T-helper 1 cell treated with Interleukin-12 subunit alpha and Interleukin-12 subunit beta and Interleukin-4 antibody, amounts not matched to agents 30 ng/mL and 1 ng/mL, for 36 hours (primary cell): ENCODE results near the gene LCE1B. TPM values are rescaled to one million over a fixed set of nuclear protein-coding genes. Genes with fewer than 3 reads are reported as not detected.

Experiments used
- intact Hi-C: fragments of 100-400 bp; cut with micrococcal nuclease; formaldehyde crosslinking; loops from one replicate; pipeline ENCODE4 v1.15.1; 2024
- total RNA-seq: library from RNA; stranded (reverse); gene quantifications from 2 replicates; pipeline ENCODE4 v1.2.3, GENCODE V29; 2022

The LCE1B gene, protein sequence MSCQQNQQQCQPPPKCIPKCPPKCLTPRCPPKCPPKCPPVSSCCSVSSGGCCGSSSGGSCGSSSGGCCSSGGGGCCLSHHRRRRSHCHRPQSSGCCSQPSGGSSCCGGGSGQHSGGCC
- not detected in 2 replicates for total RNA-seq

GRCh38 chr1:152811671-152812070, at the start of gene LCE1B:
LCE1B (plus strand) TSS chr1:152811971; CDS start chr1:152812447, 476 bp downstream.
- intact Hi-C loops = no loop called here

DNA sequence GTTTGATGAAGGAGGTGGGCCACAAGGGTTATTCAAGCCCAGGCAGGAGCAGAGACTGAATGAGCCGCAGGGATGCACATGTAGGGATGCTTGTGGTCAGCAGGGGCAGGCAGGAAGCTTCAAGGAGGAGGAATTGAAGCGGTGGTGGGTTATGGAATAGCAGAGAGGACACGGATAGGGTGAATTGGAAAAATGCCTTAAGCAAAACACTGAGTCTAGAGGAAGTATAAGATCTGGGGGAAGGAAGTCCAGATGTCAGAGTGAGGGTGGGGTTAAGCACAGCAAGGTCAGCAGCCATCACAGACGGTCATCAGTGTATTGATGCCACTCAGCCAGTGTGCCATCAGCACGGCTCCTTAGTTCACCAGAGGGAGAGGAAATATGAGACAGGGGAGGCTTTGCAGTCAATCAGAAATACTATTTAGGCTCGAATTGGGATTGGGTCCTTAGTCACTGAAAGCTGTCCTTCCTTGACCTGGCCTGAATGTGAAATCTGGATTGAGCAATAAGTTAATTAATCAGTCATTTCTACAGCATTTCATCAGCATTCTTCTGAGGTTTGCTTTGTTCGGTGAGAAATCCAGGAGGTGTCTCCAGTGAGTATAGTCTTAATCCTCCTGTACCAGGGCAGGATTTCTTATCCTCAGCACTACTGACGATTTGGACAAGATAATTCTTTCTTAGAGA, 42.8 kb upstream of the LCE1B start:
- intact Hi-C loops = no loop called here

DNA sequence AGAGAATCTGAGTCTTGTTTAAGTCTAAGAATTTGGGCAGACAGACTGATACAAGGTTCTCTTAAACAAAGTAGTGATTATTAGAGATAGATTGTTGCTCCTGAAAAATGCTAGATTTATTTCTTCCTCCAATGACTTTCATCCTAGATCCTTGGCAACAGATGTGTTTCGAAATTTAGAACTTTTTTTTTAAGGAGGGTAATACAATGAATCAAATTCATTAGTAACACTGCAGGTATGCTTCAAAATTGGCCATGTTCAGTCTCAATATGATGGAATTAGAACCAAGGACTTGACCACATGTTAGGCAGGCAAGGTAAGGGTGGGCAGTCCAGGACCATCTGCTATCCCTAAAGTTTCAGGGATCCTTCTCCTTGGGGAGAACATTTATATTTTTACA, 41.4 kb upstream of the LCE1B start:
- intact Hi-C loops = no loop called here

- intact Hi-C loops = no loop called here
These were observed 36.9 kb upstream of the LCE1B start, which contains the start of gene LCE1F for GRCh38 chr1:152774875-152775274. LCE1F (plus strand) TSS chr1:152775140; CDS start chr1:152776372, 1,232 bp downstream.

- intact Hi-C loops = no loop called here
These were observed 35.4 kb upstream of the LCE1B start for GRCh38 chr1:152776361-152776760.

DNA sequence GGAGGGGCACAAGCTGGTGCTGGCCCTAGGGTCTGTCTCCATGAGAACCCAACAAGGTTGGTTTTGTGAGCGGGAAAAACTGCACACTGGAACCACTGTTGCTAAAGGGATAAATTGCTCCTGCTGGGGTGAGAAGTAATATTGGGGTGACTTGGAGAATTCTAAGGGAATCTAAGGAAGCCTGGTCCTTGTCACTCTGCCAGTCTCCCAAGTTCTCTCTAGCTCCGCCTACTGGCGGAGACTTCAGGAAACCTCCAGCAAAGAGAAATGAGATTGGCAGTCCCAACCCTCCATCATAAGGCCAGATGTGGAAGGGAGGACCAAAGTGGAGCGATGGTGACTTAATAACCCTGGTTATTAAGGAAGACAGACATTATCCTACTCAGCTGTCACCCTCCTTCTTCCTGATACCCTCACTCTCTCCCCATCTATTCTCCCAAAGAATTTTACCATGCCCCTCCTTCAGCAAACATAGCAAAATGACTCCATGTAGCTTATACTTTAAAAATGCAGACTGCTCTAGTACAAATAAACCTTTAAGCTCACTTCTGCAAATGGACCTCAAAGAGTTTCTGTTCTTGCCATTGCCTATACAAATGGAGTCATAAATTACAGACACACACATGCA, 34.1 kb upstream of the LCE1B start:
- intact Hi-C loops = no loop called here

DNA sequence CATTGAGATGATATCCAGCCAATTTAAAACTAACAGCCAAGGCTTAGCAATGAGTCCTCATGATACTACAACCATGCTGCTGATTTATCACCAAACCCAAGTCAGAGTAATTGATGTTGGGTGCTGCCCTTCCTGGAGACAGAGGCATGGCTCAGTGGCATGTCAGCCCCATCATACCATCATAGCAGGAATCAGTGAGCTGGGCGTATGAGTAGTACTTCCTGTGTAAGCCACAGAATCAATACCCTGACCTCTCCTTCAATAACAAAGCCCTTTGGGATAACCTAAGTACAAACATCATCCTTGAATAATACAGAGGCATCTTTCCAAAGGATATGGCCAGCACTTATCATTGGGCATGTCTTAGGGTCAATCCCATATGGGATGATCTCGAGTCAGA, 28.7 kb upstream of the LCE1B start:
- intact Hi-C loops = no loop called here

GRCh38 chr1:152786077-152786476, 25.7 kb upstream of the LCE1B start, which contains the start of gene LCE1E:
LCE1E (plus strand) TSS chr1:152786257; CDS start chr1:152787300, 1,043 bp downstream.
- intact Hi-C loops = no loop called here

DNA sequence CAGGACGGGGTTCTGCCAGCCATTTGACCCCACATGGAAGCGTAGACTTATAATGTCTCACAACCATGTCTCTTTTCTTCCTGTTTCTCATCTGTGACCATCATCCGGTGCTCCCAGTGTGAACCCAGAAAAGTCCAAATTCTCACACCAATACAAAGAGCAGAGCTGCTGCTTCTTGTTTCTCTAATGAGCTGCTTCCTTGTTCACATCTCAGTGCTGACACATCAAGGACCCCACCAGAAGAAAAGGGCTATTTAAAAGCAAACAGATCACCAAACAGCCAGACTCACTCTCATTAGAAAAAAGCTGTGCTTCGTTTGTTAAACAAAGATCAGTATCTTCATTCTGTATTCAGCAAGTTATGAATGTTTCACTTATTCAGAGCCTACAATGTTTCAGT, 16.1 kb upstream of the LCE1B start:
- intact Hi-C loops = no loop called here

- intact Hi-C loops = no loop called here
These were observed 15.3 kb upstream of the LCE1B start, which contains the start of gene LCE1D for GRCh38 chr1:152796421-152796820. LCE1D (plus strand) TSS chr1:152796721; CDS start chr1:152797795, 1,074 bp downstream.

- intact Hi-C loops = no loop called here
These were observed 10.4 kb upstream of the LCE1B start for GRCh38 chr1:152801333-152801732.

GRCh38 chr1:152806576-152806975, 5.2 kb upstream of the LCE1B start, which contains the start of gene LCE1C:
LCE1C (minus strand) TSS chr1:152806651; CDS start chr1:152805478, 1,173 bp downstream.
- intact Hi-C loops = no loop called here

DNA sequence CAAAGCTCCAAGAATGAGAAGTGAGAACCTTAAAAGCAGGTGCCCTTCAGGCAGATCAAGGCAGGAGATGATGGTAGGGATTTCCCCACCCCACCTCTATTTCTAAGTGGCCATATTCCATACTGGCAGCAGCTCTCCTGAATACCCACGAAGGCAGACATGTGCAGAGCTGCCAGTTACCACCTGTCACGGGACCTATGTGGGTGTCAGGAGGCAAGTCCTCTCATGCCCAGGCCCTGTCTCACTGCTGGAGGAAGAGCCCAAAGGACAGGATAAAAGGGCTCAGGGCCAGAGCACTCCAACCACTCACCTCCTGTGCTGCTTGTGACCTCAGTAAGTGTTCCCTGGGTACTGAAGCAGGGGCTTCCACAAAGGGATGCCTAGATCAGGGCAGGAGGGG, 721 bp upstream of the LCE1B start:
- intact Hi-C loops = no loop called here

- intact Hi-C loops = no loop called here
These were observed 5.5 kb downstream of the LCE1B start for GRCh38 chr1:152817309-152817708.

DNA sequence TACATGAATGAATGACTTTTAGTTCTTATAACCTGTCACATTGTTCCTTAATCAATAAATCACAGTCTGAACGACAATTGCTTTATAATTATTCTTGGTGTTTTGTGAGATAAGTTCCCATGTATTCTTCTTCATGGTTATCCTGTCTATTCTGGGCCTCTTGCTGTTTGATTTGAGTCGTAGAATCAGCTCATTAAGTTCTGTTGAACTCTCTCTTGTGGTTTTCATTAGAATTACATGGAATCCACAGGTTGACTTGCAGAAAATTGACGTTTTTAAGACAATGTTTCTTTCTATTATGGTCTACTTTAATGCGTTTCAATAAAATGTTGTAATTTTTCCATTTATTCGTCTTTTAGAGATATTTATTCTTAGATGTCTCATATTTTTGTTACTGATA, 11.5 kb downstream of the LCE1B start:
- intact Hi-C loops = no loop called here

GRCh38 chr1:152824964-152825363, 13.2 kb downstream of the LCE1B start:
- intact Hi-C loops = no loop called here

DNA sequence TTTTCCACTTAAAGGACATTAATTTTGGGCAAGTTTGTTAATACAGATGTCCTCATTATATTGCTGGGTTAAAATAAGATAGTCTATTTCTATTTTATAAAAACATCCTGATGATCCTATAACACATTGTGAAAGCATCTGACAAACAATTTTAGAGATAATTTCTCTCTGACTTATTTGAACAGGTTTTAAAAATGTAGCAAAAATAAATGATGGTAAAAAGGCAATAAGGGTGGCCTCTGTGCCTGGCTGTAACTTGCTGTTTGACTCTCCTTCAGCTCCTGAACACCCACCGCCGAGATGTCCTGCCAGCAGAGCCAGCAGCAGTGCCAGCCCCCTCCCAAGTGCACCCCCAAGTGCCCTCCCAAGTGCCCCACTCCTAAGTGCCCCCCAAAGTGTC, 15.4 kb downstream of the LCE1B start, which contains the start of gene LCE1A:
Gene LCE1A, plus strand, starts transcription at position 301 of the 400 bp plus-strand sequence. Its CDS starts 0 bp downstream, at position 301.
- intact Hi-C loops = no loop called here

DNA sequence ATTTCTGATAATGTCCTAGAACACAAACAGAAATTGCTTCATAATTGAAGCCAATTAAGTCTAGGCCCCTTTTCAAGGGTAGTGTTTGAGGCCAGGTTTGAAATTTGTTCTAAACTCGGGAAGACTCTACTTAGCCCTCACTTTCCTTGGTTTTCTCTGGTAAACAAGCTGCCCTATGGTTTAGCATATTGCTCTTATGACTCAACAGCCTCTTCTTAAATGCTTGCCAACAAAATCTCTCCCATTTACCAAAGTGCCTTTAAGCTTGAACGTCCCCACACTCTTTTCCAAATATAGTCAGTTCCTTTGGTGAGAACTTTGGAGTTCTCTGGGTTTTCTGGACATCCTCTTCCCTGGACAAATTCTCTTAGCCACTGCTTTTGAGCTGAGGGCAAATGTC, 25.1 kb downstream of the LCE1B start:
- intact Hi-C loops = no loop called here

- intact Hi-C loops = no loop called here
These were observed 30.8 kb downstream of the LCE1B start, which contains the start of gene LCE6A for GRCh38 chr1:152842556-152842955. LCE6A (plus strand) TSS chr1:152842856; CDS start chr1:152843521, 665 bp downstream.

DNA sequence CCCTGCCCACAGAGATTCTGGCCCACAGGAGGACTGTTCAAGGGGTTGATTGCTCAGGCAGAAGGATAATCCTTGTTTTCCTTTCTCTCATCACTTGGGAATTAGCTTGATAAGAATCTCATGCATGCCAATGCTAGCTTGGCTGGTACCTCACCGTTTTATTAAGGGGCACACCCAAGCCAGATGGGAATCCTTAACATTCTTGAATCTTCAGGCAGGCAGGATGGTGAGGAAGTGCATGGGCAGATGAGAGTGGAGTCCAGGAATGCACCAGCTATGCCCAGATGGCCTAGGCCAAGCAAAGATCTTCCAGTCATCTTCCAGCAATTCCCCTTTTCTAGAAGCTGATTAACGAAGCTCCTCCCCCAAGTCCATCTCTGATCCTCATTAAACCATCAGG, 43.9 kb downstream of the LCE1B start:
- intact Hi-C loops = no loop called here

GRCh38 chr1:152858062-152858461, 46.3 kb downstream of the LCE1B start:
- intact Hi-C loops = no loop called here

- intact Hi-C loops = no loop called here
These were observed 47.9 kb downstream of the LCE1B start, which contains the start of gene LCE7A for GRCh38 chr1:152859696-152860095. LCE7A (plus strand) TSS chr1:152859996; CDS start chr1:152860698, 702 bp downstream.
